Aorta (tissue), 5 donors: ENCODE results near the gene FBLN1. TPM values are rescaled to one million over a fixed set of nuclear protein-coding genes. Genes with fewer than 3 reads are reported as not detected.

Experiments used
- ATAC-seq: fragments of 200-7000 bp; cut with Tn5 transposase; one replicate; pipeline ENCODE4 v1.9.1; 2022; ENCODE audit warnings: moderate library complexity; ENCODE audit not compliant: low FRiP score
- DNase-seq, 2 donors: peaks; one replicate each; pipeline ENCODE4 v3.0.0-alpha.2; 2020
- H3K27ac ChIP-seq, 2 donors: one replicate each; pipeline ENCODE4 v1.5.1; 2013; ENCODE audit warnings: low read length in 2 of 2, mild to moderate bottlenecking in 2 of 2, moderate library complexity in 2 of 2, control low read depth in 1 of 2, inconsistent platforms in 1 of 2, low read depth in 1 of 2
- H3K27me3 ChIP-seq, 2 donors: one replicate each; pipeline ENCODE4 v1.6.1; 2013; ENCODE audit warnings: control low read depth in 1 of 2, low read length in 1 of 2, mild to moderate bottlenecking in 1 of 2, moderate library complexity in 1 of 2; ENCODE audit not compliant: insufficient read depth in 2 of 2, control insufficient read depth in 1 of 2
- H3K36me3 ChIP-seq, 2 donors: one replicate each; pipeline ENCODE4 v1.6.1; 2013; ENCODE audit warnings: control low read depth in 1 of 2, low read length in 1 of 2, mild to moderate bottlenecking in 1 of 2; ENCODE audit not compliant: insufficient read depth in 2 of 2, control insufficient read depth in 1 of 2
- H3K4me1 ChIP-seq, 2 donors: one replicate each; pipeline ENCODE4 v1.6.1; 2013; ENCODE audit warnings: low read length in 2 of 2, control low read depth in 1 of 2, mild to moderate bottlenecking in 1 of 2, moderate library complexity in 1 of 2; ENCODE audit not compliant: insufficient read depth in 2 of 2, control insufficient read depth in 1 of 2
- H3K4me3 ChIP-seq, 2 donors: one replicate each; pipeline ENCODE4 v1.5.1; 2013; ENCODE audit warnings: low read length in 2 of 2, control low read depth in 1 of 2, mild to moderate bottlenecking in 1 of 2
- H3K9me3 ChIP-seq: one replicate; pipeline ENCODE4 v1.6.1; 2013; ENCODE audit warnings: mild to moderate bottlenecking, low read length; ENCODE audit not compliant: control insufficient read depth
- WGBS, 2 donors: extraction: QIAGEN DNeasy Blood & Tissue Kit; methylation state at CpG; one replicate each; pipeline ENCODE4 v1.1.7; 2013; 5-methylcytosine and 5-hydroxymethylcytosine counted together
- intact Hi-C, 2 donors: fragments of 100-400 bp; cut with DNase I; formaldehyde crosslinking; loops; one replicate each; pipeline versions ENCODE4 v1.14.2 to v1.15.0; 2022
- polyA plus RNA-seq, 2 donors: library from polyadenylated mRNA; stranded (reverse); fragments of 200-250 nt; gene quantifications; one replicate each; pipeline ENCODE4 v1.2.3, GENCODE V29; 2013
- total RNA-seq, 2 donors: library from RNA; stranded (reverse); fragmentation: NEBNext Ultra II Directional; extraction: Animal tissue kit (Norgen Biotek cat#: 25700); gene quantifications; one replicate each; pipeline ENCODE4 v1.2.1, GENCODE V29; 2021
- donor health status: healthy with polysubstance abuse.
- donor health status: Bipolar disorder and iron deficiency.
- donor health status: DM: no; HTN: no; CAD: no.
- donor health status: DM: no; HTN: no; CAD: no.
- donor health status: DM: yes; HTN: yes; CAD: no.

Gene FBLN1
- total and polyA plus RNA-seq, 4 donors: 48.1 to 1,512 (median 391) TPM

- Histone ChIP-seq H3K4me1 (no peaks in the 10 kb centered on the region), H3K36me3 (no peaks in the 10 kb centered on the region), H3K27ac (no peak overlapping the region), H3K4me3 (no peak overlapping the region), H3K9me3 (no peaks in the 10 kb centered on the region), H3K27me3 (no peaks in the 10 kb centered on the region)
- WGBS, 2 donors: 86 to 90% methylated on average over 3 of the region's 3 CpGs
- ATAC-seq: no peak
- intact Hi-C loops: no loop called here
- DNase-seq: no peak
Measured at GRCh38 chr22:45638197-45638596, 135.5 kb downstream of the FBLN1 start.

- Histone ChIP-seq H3K27ac (no peak overlapping the region), H3K4me1 (no peaks in the 10 kb centered on the region), H3K27me3 (no peaks in the 10 kb centered on the region), H3K36me3 (no peaks in the 10 kb centered on the region), H3K9me3 (no peaks in the 10 kb centered on the region), H3K4me3 (no peak overlapping the region)
- ATAC-seq (peak; percentile 64), DNase-seq (peak; percentile 66 to 84)
- intact Hi-C loops: no loop called here
- 79 to 80% methylated on average over 21 of the region's 21 CpGs for WGBS, 2 donors
Measured at GRCh38 chr22:45638834-45639746, 136.4 kb downstream of the FBLN1 start.

- no peaks in the 10 kb centered on the region for H3K36me3 ChIP-seq
- intact Hi-C loops: loop anchor here in 1 of 2 donors (10.0 kb wide), 1 partner anchor 195 kb away; no protein-coding TSS in a partner anchor
- H3K4me3 ChIP-seq: no peak overlapping the region
- no peak overlapping the region for H3K27ac ChIP-seq
- DNase-seq: no peak
- H3K4me1 ChIP-seq: no peaks in the 10 kb centered on the region
- no peak for ATAC-seq
- 53 to 63% methylated on average over 7 of the region's 7 CpGs for WGBS, 2 donors
- H3K9me3 ChIP-seq: no peaks in the 10 kb centered on the region
- H3K27me3 ChIP-seq: no peaks in the 10 kb centered on the region
Measured at GRCh38 chr22:45639747-45640102, 137.0 kb downstream of the FBLN1 start.

- WGBS, 2 donors: 81 to 84% methylated on average over 7 of the region's 7 CpGs
- no peaks in the 10 kb centered on the region for H3K9me3 ChIP-seq
- no peaks in the 10 kb centered on the region for H3K27me3 ChIP-seq
- no peaks in the 10 kb centered on the region for H3K36me3 ChIP-seq
- H3K4me1 ChIP-seq: no peaks in the 10 kb centered on the region
- no peak overlapping the region for H3K4me3 ChIP-seq
- H3K27ac ChIP-seq: no peak overlapping the region
- ATAC-seq (peak; percentile 41), DNase-seq (no peak)
- intact Hi-C loops: loop anchor here in 1 of 2 donors (10.0 kb wide), 1 partner anchor 194 kb away; no protein-coding TSS in a partner anchor
Measured at GRCh38 chr22:45640291-45640940, 137.7 kb downstream of the FBLN1 start.

- H3K4me1 ChIP-seq: no peaks in the 10 kb centered on the region
- no peak overlapping the region for H3K4me3 ChIP-seq
- WGBS, 2 donors: 89 to 90% methylated on average over 24 of the region's 24 CpGs
- H3K27me3 ChIP-seq: no peaks in the 10 kb centered on the region
- ATAC-seq (no peak), DNase-seq (no peak)
- H3K36me3 ChIP-seq: no peaks in the 10 kb centered on the region
- H3K9me3 ChIP-seq: no peaks in the 10 kb centered on the region
- intact Hi-C loops: loop anchor here in 1 of 2 donors (10.0 kb wide), 1 partner anchor 194 kb away; no protein-coding TSS in a partner anchor
- H3K27ac ChIP-seq: no peak overlapping the region
Measured at GRCh38 chr22:45640941-45641621, 138.4 kb downstream of the FBLN1 start.

GRCh38 chr22:45642986-45643385 lies 140.3 kb downstream of the FBLN1 start:
- 51 to 53% methylated on average over 2 of the region's 2 CpGs for WGBS, 2 donors
- H3K9me3 ChIP-seq: no peaks in the 10 kb centered on the region
- no peak overlapping the region for H3K27ac ChIP-seq
- ATAC-seq (no peak), DNase-seq (no peak)
- no peak overlapping the region for H3K4me3 ChIP-seq
- no peaks in the 10 kb centered on the region for H3K27me3 ChIP-seq
- no peaks in the 10 kb centered on the region for H3K4me1 ChIP-seq
- no peaks in the 10 kb centered on the region for H3K36me3 ChIP-seq
- intact Hi-C loops: loop anchor here in 1 of 2 donors (10.0 kb wide), 1 partner anchor 192 kb away; no protein-coding TSS in a partner anchor

- intact Hi-C loops: loop anchor here (2.0 to 10.0 kb wide), 4 partner anchors 67 to 220 kb away; no protein-coding TSS in a partner anchor
- 81 to 85% methylated on average over 12 of the region's 12 CpGs for WGBS, 2 donors
Measured at GRCh38 chr22:45644714-45645113, 142.0 kb downstream of the FBLN1 start.

GRCh38 chr22:45645150-45645525 lies 142.5 kb downstream of the FBLN1 start:
- ATAC-seq: no peak
- intact Hi-C loops: loop anchor here (2.0 to 10.0 kb wide), 4 partner anchors 68 to 220 kb away; no protein-coding TSS in a partner anchor

More at GRCh38 chr22:45644714-45645113, 142.0 kb downstream of the FBLN1 start:
- Histone ChIP-seq H3K36me3 (no peaks in the 10 kb centered on the region), H3K4me1 (no peaks in the 10 kb centered on the region), H3K9me3 (no peaks in the 10 kb centered on the region), H3K4me3 (no peak overlapping the region), H3K27me3 (no peaks in the 10 kb centered on the region), H3K27ac (no peak overlapping the region)
- ATAC-seq (no peak), DNase-seq (no peak)

More at GRCh38 chr22:45645150-45645525, 142.5 kb downstream of the FBLN1 start:
- Histone ChIP-seq H3K4me3 (no peak overlapping the region), H3K4me1 (no peaks in the 10 kb centered on the region), H3K27me3 (no peaks in the 10 kb centered on the region), H3K36me3 (no peaks in the 10 kb centered on the region), H3K27ac (no peak overlapping the region), H3K9me3 (no peaks in the 10 kb centered on the region)
- 34 to 36% methylated on average over 16 of the region's 16 CpGs for WGBS, 2 donors
- no peak for DNase-seq
